ENCODE measurements around the gene HSD17B8. TPM values are rescaled to one million over a fixed set of nuclear protein-coding genes. Genes with fewer than 3 reads are reported as not detected.
A peak's percentile ranks its signal among the peaks of the same experiment; 100 is the strongest.

Gene HSD17B8
- polyA plus RNA-seq, 2 of the 4 experiments (the other 2 are of a cell fraction): 9.5 to 16.5 TPM

GRCh38 chr6:33215271-33216116 lies 11.0 kb downstream of the HSD17B8 start:
- no peak for DNase-seq (ENCODE audit: low read depth in 1 of 2, low spot score in 1 of 2)
- Histone ChIP-seq H3K9me3 (no peaks in the 10 kb centered on the region), H3K4me2 (no peak overlapping the region), H3K4me3 (no peak overlapping the region), H3K27ac (no peak overlapping the region), H3K4me1 (no peaks in the 10 kb centered on the region)
- peak; percentile 8 to 25; a peak in 3 of 6 replicates for ATAC-seq
- TF ChIP-seq HES2 (IDR thresholded peaks at IDR 0.05) (no peak), PHF8 (IDR thresholded peaks at IDR 0.05; ENCODE audit: borderline replicate concordance, low read depth) (no peak), HDAC2 (IDR thresholded peaks at IDR 0.05) (no peak), SMC3 (IDR thresholded peaks at IDR 0.05) (no peak), RFX5 (IDR thresholded peaks at IDR 0.05) (no peak)
- TF ChIP-seq, protein P1, sequence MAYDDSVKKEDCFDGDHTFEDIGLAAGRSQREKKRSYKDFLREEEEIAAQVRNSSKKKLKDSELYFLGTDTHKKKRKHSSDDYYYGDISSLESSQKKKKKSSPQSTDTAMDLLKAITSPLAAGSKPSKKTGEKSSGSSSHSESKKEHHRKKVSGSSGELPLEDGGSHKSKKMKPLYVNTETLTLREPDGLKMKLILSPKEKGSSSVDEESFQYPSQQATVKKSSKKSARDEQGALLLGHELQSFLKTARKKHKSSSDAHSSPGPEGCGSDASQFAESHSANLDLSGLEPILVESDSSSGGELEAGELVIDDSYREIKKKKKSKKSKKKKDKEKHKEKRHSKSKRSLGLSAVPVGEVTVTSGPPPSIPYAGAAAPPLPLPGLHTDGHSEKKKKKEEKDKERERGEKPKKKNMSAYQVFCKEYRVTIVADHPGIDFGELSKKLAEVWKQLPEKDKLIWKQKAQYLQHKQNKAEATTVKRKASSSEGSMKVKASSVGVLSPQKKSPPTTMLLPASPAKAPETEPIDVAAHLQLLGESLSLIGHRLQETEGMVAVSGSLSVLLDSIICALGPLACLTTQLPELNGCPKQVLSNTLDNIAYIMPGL (CRISPR knock-in tag; IDR thresholded peaks at IDR 0.05; ENCODE audit: borderline replicate concordance): no peak
- WGBS (ENCODE audit: missing lambda C conversion rate): 72% methylated on average over 4 of the region's 9 CpGs
- POLR2A ChIA-PET: no interaction called here
- FAIRE-seq: no peak
- CTCF ChIA-PET: no interaction called here

DNA sequence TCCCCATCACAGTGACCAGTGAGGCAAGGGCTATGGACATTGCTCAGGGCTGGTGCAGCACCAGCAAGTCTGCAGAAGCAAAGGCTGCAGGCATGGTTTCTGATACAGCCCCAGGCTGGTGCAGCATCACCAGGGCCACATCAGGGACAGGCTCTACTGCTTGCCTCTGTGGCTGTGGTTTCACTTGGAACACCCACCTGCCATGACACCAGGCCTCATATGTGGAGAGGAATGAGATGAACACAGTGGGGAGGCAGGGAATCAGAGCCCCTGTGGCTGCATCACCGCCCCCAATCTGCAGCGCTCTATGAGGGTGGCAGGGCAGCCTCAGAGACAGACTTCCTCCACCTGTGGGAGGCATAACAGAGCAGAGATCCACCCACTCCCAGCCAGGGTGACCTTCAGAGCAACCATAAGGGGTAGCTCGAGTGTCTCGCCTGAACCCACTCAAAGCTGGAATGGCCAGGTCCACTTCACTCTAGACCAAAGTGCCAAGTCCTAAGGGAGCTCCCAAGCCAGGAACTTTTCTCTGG lies 11.7 kb downstream of the HSD17B8 start:
- DNase-seq (ENCODE audit: low read depth in 1 of 2, low spot score in 1 of 2) (no peak), FAIRE-seq (no peak), ATAC-seq (peak in 1 of 2 experiments; percentile 9; a peak in 1 of 6 replicates)
- Histone ChIP-seq H3K9me3 (no peaks in the 10 kb centered on the region), H3K4me3 (no peak overlapping the region), H3K4me2 (no peak overlapping the region), H3K27ac (no peak overlapping the region), H3K4me1 (no peaks in the 10 kb centered on the region)
- CTCF ChIA-PET: no interaction called here
- POLR2A ChIA-PET: no interaction called here
- TF ChIP-seq REST (IDR thresholded peaks at IDR 0.05) (no peak), ZFP36 (IDR thresholded peaks at IDR 0.05; ENCODE audit: borderline replicate concordance, partially characterized antibody) (no peak), FOXS1 (CRISPR knock-in tag; IDR thresholded peaks at IDR 0.05) (no peak), HOXB5 (CRISPR knock-in tag; IDR thresholded peaks at IDR 0.05) (no peak), CTCF (IDR thresholded peaks at IDR 0.05) (no peak), SMC3 (IDR thresholded peaks at IDR 0.05) (no peak), EHF (CRISPR knock-in tag; IDR thresholded peaks at IDR 0.05) (no peak), FOSL2 (IDR thresholded peaks at IDR 0.05) (no peak), FOSL2 (CRISPR knock-in tag; IDR thresholded peaks at IDR 0.05) (no peak), JUNB (IDR thresholded peaks at IDR 0.05) (no peak), ZNF302 (CRISPR knock-in tag; IDR thresholded peaks at IDR 0.05) (no peak), JUN (IDR thresholded peaks at IDR 0.05) (no peak), GATA3 (IDR thresholded peaks at IDR 0.05; ENCODE audit: borderline replicate concordance) (no peak), ZSCAN20 (CRISPR knock-in tag; IDR thresholded peaks at IDR 0.05) (no peak), POLR2A (IDR thresholded peaks at IDR 0.05; ENCODE audit: low read length) (no peak)
- TF ChIP-seq, protein P2, sequence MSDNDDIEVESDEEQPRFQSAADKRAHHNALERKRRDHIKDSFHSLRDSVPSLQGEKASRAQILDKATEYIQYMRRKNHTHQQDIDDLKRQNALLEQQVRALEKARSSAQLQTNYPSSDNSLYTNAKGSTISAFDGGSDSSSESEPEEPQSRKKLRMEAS (IDR thresholded peaks at IDR 0.05): no peak
- TF ChIP-seq, protein P3, sequence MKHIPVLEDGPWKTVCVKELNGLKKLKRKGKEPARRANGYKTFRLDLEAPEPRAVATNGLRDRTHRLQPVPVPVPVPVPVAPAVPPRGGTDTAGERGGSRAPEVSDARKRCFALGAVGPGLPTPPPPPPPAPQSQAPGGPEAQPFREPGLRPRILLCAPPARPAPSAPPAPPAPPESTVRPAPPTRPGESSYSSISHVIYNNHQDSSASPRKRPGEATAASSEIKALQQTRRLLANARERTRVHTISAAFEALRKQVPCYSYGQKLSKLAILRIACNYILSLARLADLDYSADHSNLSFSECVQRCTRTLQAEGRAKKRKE (CRISPR knock-in tag; IDR thresholded peaks at IDR 0.05; ENCODE audit: low read depth): no peak
- 90% methylated on average over 2 of the region's 4 CpGs for WGBS (ENCODE audit: missing lambda C conversion rate)
